ENCODE data around the gene CRELD2. TPM values are rescaled to one million over a fixed set of nuclear protein-coding genes. Genes with fewer than 3 reads are reported as not detected.

The CRELD2 gene
- total RNA-seq, result 10 to 100 TPM; 55.1 to 70.1 TPM

- peak within 1 kb of the TSS; percentile 60 to 70 for H3K4me3 ChIP-seq
- peak; percentile 77 for TF ChIP-seq POLR2AphosphoS5 (IDR thresholded peaks at IDR 0.05)
- TF ChIP-seq POLR2A (IDR thresholded peaks at IDR 0.05), result peak; percentile 58
- TF ChIP-seq CTCF (IDR thresholded peaks at IDR 0.05), result peak; percentile 11 to 64 (median 24)
- H3K27ac ChIP-seq, result peak within 1 kb of the TSS; percentile 90 to 91
- DNase-seq (ENCODE audit: low spot score), result peak; percentile 99
- no peaks in the 10 kb centered on the region for H3K27me3 ChIP-seq (replicated peaks; ENCODE audit: insufficient read depth)
- intact Hi-C loops (cut with DNase I), result loop anchor here (5.0 kb wide), 1 partner anchor 66 kb away; the partner anchor contains the start of gene ZBED4
- under 1% methylated on average over 99 of the region's 103 CpGs for WGBS
- no peaks in the 10 kb centered on the region for H3K36me3 ChIP-seq
- no peaks in the 10 kb centered on the region for H3K9me3 ChIP-seq
- peaks cover 6% of the 10 kb centered on the region for H3K4me1 ChIP-seq (replicated peaks)
These were observed at the start of gene CRELD2, which contains the start of gene ALG12 for GRCh38 chr22:49917974-49918910. Gene CRELD2 (plus strand): TSS chr22:49918634. CDS start chr22:49918770, 136 bp downstream. Gene ALG12 (minus strand): TSS chr22:49918438. CDS start chr22:49913765, 4,673 bp downstream.

GRCh38 chr22:49869086-49869830, 49.2 kb upstream of the CRELD2 start:
- intact Hi-C loops (cut with DNase I), result no loop called here
- TF ChIP-seq CTCF (IDR thresholded peaks at IDR 0.05) (no peak), POLR2A (IDR thresholded peaks at IDR 0.05) (no peak), POLR2AphosphoS5 (IDR thresholded peaks at IDR 0.05) (no peak)
- H3K4me1 ChIP-seq (replicated peaks), result no peaks in the 10 kb centered on the region

GRCh38 chr22:49869845-49870712, 48.4 kb upstream of the CRELD2 start:
- WGBS, result 90% methylated on average over 14 of the region's 14 CpGs
- intact Hi-C loops (cut with DNase I), result no loop called here
- TF ChIP-seq CTCF (IDR thresholded peaks at IDR 0.05) (no peak), POLR2A (IDR thresholded peaks at IDR 0.05) (no peak), POLR2AphosphoS5 (IDR thresholded peaks at IDR 0.05) (no peak)
- no peaks in the 10 kb centered on the region for H3K27me3 ChIP-seq (replicated peaks; ENCODE audit: insufficient read depth)
- H3K27ac ChIP-seq, result no peak overlapping the region
- no peaks in the 10 kb centered on the region for H3K4me1 ChIP-seq (replicated peaks)
- no peaks in the 10 kb centered on the region for H3K9me3 ChIP-seq
- no peak overlapping the region for H3K4me3 ChIP-seq
- H3K36me3 ChIP-seq, result no peaks in the 10 kb centered on the region
- no peak for DNase-seq (ENCODE audit: low spot score)

More at GRCh38 chr22:49869086-49869830, 49.2 kb upstream of the CRELD2 start:
- DNase-seq (ENCODE audit: low spot score), result no peak
- Histone ChIP-seq H3K27ac (no peak overlapping the region), H3K9me3 (no peaks in the 10 kb centered on the region), H3K27me3 (replicated peaks; ENCODE audit: insufficient read depth) (no peaks in the 10 kb centered on the region), H3K36me3 (no peaks in the 10 kb centered on the region), H3K4me3 (no peak overlapping the region)
- WGBS, result 92% methylated on average over 17 of the region's 17 CpGs

- WGBS, result 95% methylated on average over 4 of the region's 4 CpGs
- TF ChIP-seq POLR2A (IDR thresholded peaks at IDR 0.05) (no peak), POLR2AphosphoS5 (IDR thresholded peaks at IDR 0.05) (no peak)
- Histone ChIP-seq H3K36me3 (no peaks in the 10 kb centered on the region), H3K4me1 (replicated peaks) (no peaks in the 10 kb centered on the region), H3K27ac (no peak overlapping the region), H3K27me3 (replicated peaks; ENCODE audit: insufficient read depth) (no peaks in the 10 kb centered on the region), H3K9me3 (no peaks in the 10 kb centered on the region), H3K4me3 (no peak overlapping the region)
- intact Hi-C loops (cut with DNase I), result no loop called here
- DNase-seq (ENCODE audit: low spot score), result no peak
These were observed 47.0 kb upstream of the CRELD2 start for GRCh38 chr22:49871482-49871881.

Measured in prostate gland (tissue), 2 donors.